SHP77 (cell line): ENCODE results near the gene CIC.

ENCODE experiments used
- DNase-seq, 2 experiments: peaks; one replicate each; lab custom pipeline; 2025; lab: John Stamatoyannopoulos, UW

Gene CIC

GRCh38 chr19:42268704-42269477, at the start of gene CIC:
CIC (plus strand) TSS chr19:42269252; CDS start chr19:42271784, 2,532 bp downstream.
- DNase-seq = peak; percentile 99

GRCh38 chr19:42219812-42220750, 49.0 kb upstream of the CIC start, which contains the start of gene ZNF526:
ZNF526 (plus strand) TSS chr19:42220312; CDS start chr19:42224404, 4,092 bp downstream.
- peak; percentile 96 for DNase-seq

- no peak for DNase-seq
Measured at GRCh38 chr19:42220751-42221097, 48.3 kb upstream of the CIC start.

DNA sequence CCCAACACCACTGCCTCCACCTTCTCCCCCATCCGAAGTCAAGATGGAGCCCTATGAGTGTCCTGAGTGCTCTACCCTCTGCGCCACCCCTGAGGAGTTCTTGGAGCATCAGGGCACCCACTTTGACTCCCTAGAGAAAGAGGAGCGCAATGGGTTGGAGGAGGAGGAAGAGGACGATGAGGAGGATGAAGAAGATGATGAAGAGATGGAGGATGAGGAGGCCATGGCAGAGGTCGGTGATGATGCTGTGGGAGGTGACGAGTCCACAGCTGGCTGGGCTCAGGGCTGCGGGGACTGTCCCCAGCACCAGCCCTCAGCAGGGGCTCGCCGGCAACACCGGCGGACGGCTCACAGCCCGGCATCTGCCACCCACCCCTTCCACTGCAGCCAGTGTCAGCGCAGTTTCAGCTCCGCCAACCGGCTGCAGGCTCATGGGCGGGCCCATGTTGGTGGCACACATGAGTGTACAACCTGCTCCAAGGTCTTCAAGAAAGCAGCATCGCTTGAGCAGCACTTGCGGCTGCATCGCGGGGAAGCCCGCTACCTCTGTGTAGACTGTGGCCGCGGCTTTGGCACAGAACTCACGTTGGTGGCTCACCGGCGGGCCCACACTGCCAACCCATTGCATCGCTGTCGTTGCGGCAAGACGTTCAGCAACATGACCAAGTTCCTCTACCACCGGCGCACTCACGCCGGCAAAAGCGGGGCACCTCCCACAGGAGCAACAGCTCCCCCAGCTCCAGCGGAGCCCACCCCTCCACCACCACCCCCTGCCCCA, 43.9 kb upstream of the CIC start:
- no peak for DNase-seq

DNA sequence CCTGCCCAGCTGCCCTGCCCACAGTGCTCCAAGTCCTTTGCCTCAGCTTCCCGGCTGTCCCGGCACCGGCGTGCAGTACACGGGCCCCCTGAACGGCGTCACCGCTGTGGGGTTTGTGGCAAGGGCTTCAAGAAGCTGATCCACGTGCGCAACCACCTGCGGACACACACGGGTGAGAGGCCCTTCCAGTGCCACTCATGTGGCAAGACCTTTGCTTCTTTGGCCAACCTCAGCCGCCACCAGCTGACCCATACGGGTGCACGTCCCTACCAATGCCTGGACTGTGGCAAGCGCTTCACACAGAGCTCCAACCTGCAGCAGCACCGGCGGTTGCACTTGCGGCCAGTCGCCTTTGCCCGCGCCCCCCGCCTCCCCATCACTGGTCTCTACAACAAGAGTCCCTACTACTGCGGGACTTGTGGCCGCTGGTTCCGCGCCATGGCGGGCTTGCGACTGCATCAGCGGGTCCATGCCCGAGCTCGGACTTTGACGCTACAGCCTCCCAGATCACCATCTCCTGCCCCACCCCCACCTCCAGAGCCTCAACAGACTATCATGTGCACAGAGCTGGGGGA, 43.2 kb upstream of the CIC start:
- no peak for DNase-seq

DNA sequence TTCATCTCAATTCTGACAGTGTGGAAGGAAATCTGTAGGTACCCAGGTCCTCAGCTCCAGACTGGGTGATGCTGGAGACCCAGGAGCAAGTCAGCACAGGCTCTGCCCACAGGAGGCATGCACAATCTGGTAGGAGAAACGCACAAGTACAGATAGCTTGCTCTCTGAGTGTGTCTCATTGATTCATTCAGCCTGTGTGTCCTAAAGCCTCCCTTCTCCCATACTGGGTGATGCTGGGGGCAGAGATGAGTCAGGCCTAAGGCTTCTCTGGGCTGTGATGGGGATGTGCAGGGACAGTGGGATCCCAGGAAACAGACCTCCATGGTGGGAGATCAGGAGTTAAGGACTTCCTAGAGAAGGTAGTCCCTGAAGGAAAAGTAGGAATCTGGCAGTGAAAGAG, 42.2 kb upstream of the CIC start:
- DNase-seq = no peak

- DNase-seq = no peak
Measured at GRCh38 chr19:42228641-42229040, 40.4 kb upstream of the CIC start.

DNA sequence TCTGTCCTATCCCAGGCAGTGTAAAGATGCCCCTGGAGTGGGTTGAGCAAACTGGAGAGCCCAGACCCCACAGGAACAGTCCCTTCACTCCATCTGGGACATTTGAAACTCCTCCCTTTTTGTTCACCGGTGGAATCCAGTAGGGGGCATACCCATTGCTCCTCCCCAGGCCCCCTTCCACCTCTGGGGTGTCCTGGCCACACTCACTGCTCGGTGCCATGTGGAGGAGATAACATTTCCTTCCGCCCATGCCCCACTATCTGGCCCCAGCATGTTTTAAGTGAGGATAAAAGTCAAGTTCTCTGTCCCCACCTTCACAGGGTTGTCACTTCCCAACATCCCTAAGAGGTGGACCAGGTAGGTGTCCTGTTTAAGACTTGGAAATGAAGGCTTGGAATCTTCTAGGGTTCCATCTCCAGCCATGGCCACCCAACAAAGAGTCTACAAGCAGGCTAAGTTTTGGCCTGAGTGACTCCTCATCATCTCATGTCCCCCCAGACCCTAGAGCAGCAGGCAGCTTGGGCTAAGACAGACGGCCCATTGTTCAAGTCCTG, 39.7 kb upstream of the CIC start:
- no peak for DNase-seq

DNA sequence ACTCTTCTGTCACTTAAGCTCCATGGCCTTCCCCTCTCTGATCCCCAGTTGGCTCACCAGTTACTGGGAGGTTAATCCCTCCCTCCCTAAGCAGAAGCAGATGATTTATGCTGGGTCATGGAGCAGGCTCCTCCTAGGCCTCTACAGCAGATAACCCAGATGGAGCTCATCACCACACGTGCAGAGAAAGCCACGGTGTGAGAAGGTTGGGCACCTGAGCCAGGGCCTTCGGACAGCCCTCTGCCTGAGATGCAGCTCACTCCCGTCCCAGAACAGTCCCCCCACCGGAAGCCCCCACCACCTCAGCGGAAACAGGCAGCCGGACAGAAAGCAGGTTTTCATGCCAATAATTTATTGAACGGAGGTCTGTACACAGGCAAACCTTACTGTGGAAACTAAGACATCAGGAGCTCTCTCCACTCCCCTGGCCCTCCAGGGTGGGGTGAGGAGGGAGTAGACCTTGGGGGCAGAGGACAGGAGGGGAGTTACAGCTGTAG, 39.1 kb upstream of the CIC start:
- DNase-seq = no peak

DNA sequence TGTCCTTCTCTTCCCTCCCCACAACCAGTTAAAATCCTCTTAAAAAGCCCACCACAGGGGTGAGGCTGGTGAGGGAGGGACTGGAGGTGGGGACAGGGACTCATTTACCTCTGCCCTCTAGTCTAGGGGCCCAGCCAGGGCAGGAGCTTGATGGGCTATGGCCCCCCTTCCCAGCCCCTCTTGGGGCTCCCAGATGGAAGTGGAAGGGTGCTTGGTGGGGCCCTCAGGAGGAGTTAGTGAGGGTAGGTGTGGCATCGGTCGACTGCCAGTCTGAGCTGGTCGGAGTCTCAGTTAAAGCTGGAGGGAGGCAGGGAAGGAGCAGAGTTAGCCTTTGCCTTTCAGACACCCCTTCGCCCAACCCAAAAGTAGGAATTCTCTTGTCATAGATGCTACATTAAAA, 38.5 kb upstream of the CIC start:
- no peak for DNase-seq

DNA sequence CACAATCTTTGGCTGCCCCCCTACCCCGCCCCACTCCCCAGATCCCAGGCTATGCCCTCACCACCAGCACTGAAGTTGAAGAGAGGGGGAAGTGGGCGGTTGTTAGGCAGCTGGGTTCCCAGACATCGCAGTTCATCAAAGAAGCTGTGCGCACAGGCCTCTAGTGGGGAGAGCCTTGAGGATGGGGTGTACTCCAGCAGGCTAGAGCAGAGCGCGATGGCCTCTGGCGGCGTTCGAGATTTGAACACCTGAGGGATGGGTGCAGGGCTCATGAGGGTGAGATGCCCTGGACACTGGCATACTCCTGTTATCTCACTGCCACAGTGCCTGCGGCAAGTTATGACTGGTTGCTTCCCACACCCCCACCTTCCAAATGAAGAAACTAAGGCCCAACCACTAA, 36.6 kb upstream of the CIC start:
- DNase-seq = no peak

DNA sequence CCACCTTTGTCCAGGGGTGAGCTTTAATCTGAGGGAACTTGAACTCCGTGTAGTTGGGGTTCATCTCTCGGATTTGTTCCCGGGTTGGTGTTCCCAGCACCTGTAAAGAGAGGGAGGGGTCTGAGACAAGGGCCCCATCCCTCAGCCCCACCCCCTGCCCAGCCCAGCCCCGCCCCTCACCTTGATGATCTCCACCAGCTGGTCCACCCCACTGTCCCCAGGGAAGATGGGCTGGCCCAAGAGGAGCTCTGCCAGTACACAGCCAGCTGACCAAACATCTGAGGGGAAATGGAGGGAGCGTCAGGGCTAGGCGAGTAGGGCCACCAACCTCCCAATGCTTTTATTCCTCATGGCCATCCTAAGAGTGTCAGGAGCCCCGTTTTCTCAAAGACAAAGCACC, 35.9 kb upstream of the CIC start:
- peak in 1 of 2 experiments; percentile 25 for DNase-seq

GRCh38 chr19:42233678-42234292, 35.3 kb upstream of the CIC start:
- no peak for DNase-seq

- DNase-seq = no peak
Measured at GRCh38 chr19:42234364-42234763, 34.7 kb upstream of the CIC start.

GRCh38 chr19:42235181-42235580, 33.9 kb upstream of the CIC start:
- DNase-seq = no peak

DNA sequence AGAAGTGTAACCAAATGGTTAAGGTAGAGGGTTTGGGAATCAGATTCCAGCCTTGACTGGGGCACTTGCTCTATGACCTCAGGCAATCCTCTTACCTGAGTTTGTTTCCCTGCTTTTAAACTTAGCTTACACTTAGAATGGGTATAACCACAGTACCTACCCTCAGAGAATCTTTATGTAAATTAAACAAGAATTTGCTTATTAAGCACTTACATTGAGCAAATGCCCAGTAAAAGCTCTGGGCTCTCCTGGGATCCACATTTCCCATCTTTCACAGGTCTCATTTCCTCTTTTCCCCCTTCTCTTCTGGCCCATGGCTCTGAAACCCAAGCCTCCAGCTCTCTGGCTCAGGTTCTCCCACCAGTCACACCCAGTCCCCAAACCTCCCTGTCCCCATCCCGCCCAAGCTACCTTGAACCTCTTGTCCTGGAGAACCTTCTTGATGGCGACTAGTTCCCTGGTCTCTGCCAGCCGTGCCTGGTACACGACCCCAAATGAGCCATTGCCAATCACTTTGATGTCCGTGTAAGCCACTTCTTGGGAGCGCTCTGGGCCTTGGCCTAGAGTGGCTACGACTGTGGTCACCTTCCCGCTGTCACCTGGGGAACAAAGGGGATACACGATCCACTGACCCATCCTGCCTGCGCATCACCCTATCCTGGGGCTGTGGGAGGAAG, 29.4 kb upstream of the CIC start:
- DNase-seq = no peak

GRCh38 chr19:42241279-42241678, 27.8 kb upstream of the CIC start:
- no peak for DNase-seq

DNA sequence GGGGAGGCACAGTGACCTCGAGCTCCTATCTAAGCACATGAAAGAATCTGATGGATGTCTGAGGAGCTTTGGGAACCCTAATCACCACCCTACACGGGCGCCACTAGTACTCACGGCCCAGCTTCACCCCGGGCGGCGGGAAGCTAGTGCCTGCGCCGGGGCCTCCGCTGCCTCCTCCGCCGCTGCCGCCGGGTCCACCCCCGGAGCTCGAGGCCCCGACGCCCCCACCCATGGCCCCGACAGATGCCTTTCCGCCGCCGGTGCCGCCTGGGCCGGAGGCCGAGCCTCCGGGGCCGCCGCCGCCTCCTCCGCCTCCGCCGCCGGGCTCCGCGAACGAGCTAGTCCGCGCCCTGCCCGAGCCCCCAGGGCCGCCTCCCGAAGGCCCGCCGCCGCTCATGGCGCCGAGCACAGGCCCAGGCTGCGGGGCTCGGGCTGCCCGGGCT, 27.0 kb upstream of the CIC start:
- DNase-seq = no peak

GRCh38 chr19:42242512-42243409, 26.3 kb upstream of the CIC start, which contains the start of gene GSK3A:
GSK3A (minus strand) TSS chr19:42242602; CDS start chr19:42242465, 137 bp downstream.
- DNase-seq = peak; percentile 100
